ENCODE data around the gene CDH7.

CDH7 gene

GRCh38 chr18:65919663-65920062 is 168.9 kb downstream of the CDH7 start:
- no peak for DNase-seq
- H3K4me1 Mint-ChIP-seq = no peaks in the 10 kb centered on the region
- H3K36me3 Mint-ChIP-seq = no peaks in the 10 kb centered on the region
- no peaks in the 10 kb centered on the region for H3K9me3 Mint-ChIP-seq
- CTCF ChIA-PET = no interaction called here
- H3K4me3 Mint-ChIP-seq = no peak overlapping the region
- no peaks in the 10 kb centered on the region for H3K27me3 Mint-ChIP-seq
- H3K27ac Mint-ChIP-seq = no peak overlapping the region

- H3K27ac Mint-ChIP-seq = no peak overlapping the region
- CTCF ChIA-PET = no interaction called here
- H3K36me3 Mint-ChIP-seq = no peaks in the 10 kb centered on the region
- no peaks in the 10 kb centered on the region for H3K9me3 Mint-ChIP-seq
- H3K4me3 Mint-ChIP-seq = no peak overlapping the region
- no peaks in the 10 kb centered on the region for H3K27me3 Mint-ChIP-seq
- no peaks in the 10 kb centered on the region for H3K4me1 Mint-ChIP-seq
- DNase-seq = no peak
Observed at GRCh38 chr18:65922103-65922502, 171.3 kb downstream of the CDH7 start.

- H3K36me3 Mint-ChIP-seq = no peaks in the 10 kb centered on the region
- no peaks in the 10 kb centered on the region for H3K27me3 Mint-ChIP-seq
- H3K4me1 Mint-ChIP-seq = no peaks in the 10 kb centered on the region
- CTCF ChIA-PET = no interaction called here
- DNase-seq = no peak
- H3K9me3 Mint-ChIP-seq = peaks cover 1% of the 10 kb centered on the region
- H3K4me3 Mint-ChIP-seq = no peak overlapping the region
- no peak overlapping the region for H3K27ac Mint-ChIP-seq
Observed at GRCh38 chr18:65924904-65925303, 174.1 kb downstream of the CDH7 start.

GRCh38 chr18:65934874-65935273 is 184.1 kb downstream of the CDH7 start:
- Mint-ChIP-seq H3K4me3 (no peak overlapping the region), H3K27ac (no peak overlapping the region), H3K36me3 (no peaks in the 10 kb centered on the region), H3K4me1 (no peaks in the 10 kb centered on the region), H3K9me3 (peaks cover 7% of the 10 kb centered on the region), H3K27me3 (no peaks in the 10 kb centered on the region)
- CTCF ChIA-PET = no interaction called here
- DNase-seq = no peak

- no peak overlapping the region for H3K4me3 Mint-ChIP-seq
- no peaks in the 10 kb centered on the region for H3K27me3 Mint-ChIP-seq
- no peak overlapping the region for H3K27ac Mint-ChIP-seq
- DNase-seq = no peak
- no peaks in the 10 kb centered on the region for H3K36me3 Mint-ChIP-seq
- CTCF ChIA-PET = interaction anchor here (0.6 kb wide), 1 partner anchor 291 kb away, joined by 3 read pairs; no protein-coding TSS in a partner anchor
- H3K9me3 Mint-ChIP-seq = peaks cover 4% of the 10 kb centered on the region
- H3K4me1 Mint-ChIP-seq = no peaks in the 10 kb centered on the region
Observed at GRCh38 chr18:65936678-65937077, 185.9 kb downstream of the CDH7 start.

- H3K4me3 Mint-ChIP-seq = no peak overlapping the region
- H3K36me3 Mint-ChIP-seq = no peaks in the 10 kb centered on the region
- DNase-seq = no peak
- peaks cover 4% of the 10 kb centered on the region for H3K9me3 Mint-ChIP-seq
- H3K27ac Mint-ChIP-seq = no peak overlapping the region
- CTCF ChIA-PET = interaction anchor here (0.6 kb wide), 1 partner anchor 291 kb away, joined by 3 read pairs; no protein-coding TSS in a partner anchor
- no peaks in the 10 kb centered on the region for H3K4me1 Mint-ChIP-seq
- H3K27me3 Mint-ChIP-seq = no peaks in the 10 kb centered on the region
Observed at GRCh38 chr18:65937180-65937579, 186.4 kb downstream of the CDH7 start.

GRCh38 chr18:65938592-65939372 is 188.0 kb downstream of the CDH7 start:
- Mint-ChIP-seq H3K4me3 (no peak overlapping the region), H3K36me3 (no peaks in the 10 kb centered on the region), H3K27ac (no peak overlapping the region), H3K4me1 (no peaks in the 10 kb centered on the region), H3K9me3 (peaks cover 4% of the 10 kb centered on the region), H3K27me3 (no peaks in the 10 kb centered on the region)
- no peak for DNase-seq
- CTCF ChIA-PET = no interaction called here

Data from activated naive CD4-positive, alpha-beta T cell treated with anti-CD3 and anti-CD28 coated beads, Interleukin-2, amount 10 ng/mL, durations not matched to agents 7 days and 5 days (primary cell).